C1 segment of cervical spinal cord (tissue), 14 donors: ENCODE measurements around the gene NOP9.

Experiments used
- DNase-seq, 14 donors: peaks; one replicate each; lab custom pipeline; 2025; lab: John Stamatoyannopoulos, UW

Gene NOP9

GRCh38 chr14:24327303-24327702 is 27.7 kb downstream of the NOP9 start:
- no peak for DNase-seq

GRCh38 chr14:24327914-24328313 is 28.3 kb downstream of the NOP9 start:
- DNase-seq = peak in 1 of 14 donors; percentile 12

GRCh38 chr14:24329073-24329663 is 29.5 kb downstream of the NOP9 start:
- DNase-seq = no peak

GRCh38 chr14:24329736-24330135 is 30.1 kb downstream of the NOP9 start:
- DNase-seq = peak in 1 of 14 donors; percentile 59

GRCh38 chr14:24330973-24331674 is 31.5 kb downstream of the NOP9 start:
- no peak for DNase-seq

GRCh38 chr14:24331731-24332267 is 32.1 kb downstream of the NOP9 start:
- DNase-seq = no peak

- DNase-seq = peak in 6 of 14 donors; percentile 16 to 53 (median 33)
These were observed 32.8 kb downstream of the NOP9 start for GRCh38 chr14:24332268-24332993.

- DNase-seq = no peak
These were observed 35.0 kb downstream of the NOP9 start, which contains the start of gene ADCY4 for GRCh38 chr14:24334431-24335291. Gene ADCY4 (minus strand): TSS chr14:24335071. CDS start chr14:24334652, 419 bp downstream.

- no peak for DNase-seq
These were observed 36.0 kb downstream of the NOP9 start for GRCh38 chr14:24335461-24336171.

- no peak for DNase-seq
These were observed 37.6 kb downstream of the NOP9 start for GRCh38 chr14:24337144-24337823.

- DNase-seq = no peak
These were observed 38.1 kb downstream of the NOP9 start for GRCh38 chr14:24337824-24338175.

GRCh38 chr14:24338843-24339242 is 39.2 kb downstream of the NOP9 start:
- no peak for DNase-seq

GRCh38 chr14:24339284-24340151 is 39.9 kb downstream of the NOP9 start, which contains the start of gene RIPK3:
Gene RIPK3 (minus strand): TSS chr14:24339991. CDS start chr14:24339826, 165 bp downstream.
- no peak for DNase-seq

- no peak for DNase-seq
These were observed 41.0 kb downstream of the NOP9 start for GRCh38 chr14:24340606-24341005.

GRCh38 chr14:24342889-24343288 is 43.2 kb downstream of the NOP9 start:
- no peak for DNase-seq

GRCh38 chr14:24343795-24344660 is 44.4 kb downstream of the NOP9 start:
- no peak for DNase-seq

GRCh38 chr14:24347134-24347533 is 47.5 kb downstream of the NOP9 start:
- DNase-seq = no peak

- no peak for DNase-seq
These were observed 48.5 kb downstream of the NOP9 start for GRCh38 chr14:24348186-24348585.
